ENCODE data around the gene COMMD1.

DNA sequence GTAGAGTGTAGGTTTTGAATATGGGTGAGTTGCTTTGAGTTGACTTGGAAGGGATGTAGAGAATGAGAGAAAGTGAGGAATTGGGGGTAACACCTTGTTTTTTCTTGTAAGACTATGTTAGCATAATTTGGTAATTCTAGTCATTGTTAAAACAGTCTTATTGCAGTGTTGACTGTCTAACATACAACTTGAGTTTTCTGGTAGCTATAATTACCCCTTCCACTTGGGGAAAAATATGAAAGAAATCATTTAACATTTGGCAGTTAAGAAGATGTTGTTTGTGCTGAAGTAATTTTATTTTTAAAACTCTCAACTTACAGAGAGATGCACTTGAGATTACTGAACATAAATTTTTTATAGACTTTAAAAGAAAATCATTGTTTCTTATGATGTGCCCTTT, 108.2 kb downstream of the COMMD1 start:
- no peak for TF ChIP-seq RAD21 (conservative IDR thresholded peaks at IDR 0.05 in 1 of 2, IDR thresholded peaks at IDR 0.05 in 1 of 2)
- TF ChIP-seq POLR2AphosphoS2 (conservative IDR thresholded peaks at IDR 0.05; ENCODE audit: low read length), result no peak
- no peak for TF ChIP-seq CHD2 (IDR thresholded peaks at IDR 0.05; ENCODE audit: low read length, partially characterized antibody)
- TF ChIP-seq, protein P1, sequence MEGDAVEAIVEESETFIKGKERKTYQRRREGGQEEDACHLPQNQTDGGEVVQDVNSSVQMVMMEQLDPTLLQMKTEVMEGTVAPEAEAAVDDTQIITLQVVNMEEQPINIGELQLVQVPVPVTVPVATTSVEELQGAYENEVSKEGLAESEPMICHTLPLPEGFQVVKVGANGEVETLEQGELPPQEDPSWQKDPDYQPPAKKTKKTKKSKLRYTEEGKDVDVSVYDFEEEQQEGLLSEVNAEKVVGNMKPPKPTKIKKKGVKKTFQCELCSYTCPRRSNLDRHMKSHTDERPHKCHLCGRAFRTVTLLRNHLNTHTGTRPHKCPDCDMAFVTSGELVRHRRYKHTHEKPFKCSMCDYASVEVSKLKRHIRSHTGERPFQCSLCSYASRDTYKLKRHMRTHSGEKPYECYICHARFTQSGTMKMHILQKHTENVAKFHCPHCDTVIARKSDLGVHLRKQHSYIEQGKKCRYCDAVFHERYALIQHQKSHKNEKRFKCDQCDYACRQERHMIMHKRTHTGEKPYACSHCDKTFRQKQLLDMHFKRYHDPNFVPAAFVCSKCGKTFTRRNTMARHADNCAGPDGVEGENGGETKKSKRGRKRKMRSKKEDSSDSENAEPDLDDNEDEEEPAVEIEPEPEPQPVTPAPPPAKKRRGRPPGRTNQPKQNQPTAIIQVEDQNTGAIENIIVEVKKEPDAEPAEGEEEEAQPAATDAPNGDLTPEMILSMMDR (IDR thresholded peaks at IDR 0.05), result no peak
- no peak for TF ChIP-seq JUN (IDR thresholded peaks at IDR 0.05)
- no peak for TF ChIP-seq EHMT2 (IDR thresholded peaks at IDR 0.05; ENCODE audit: low read depth)
- no peak for TF ChIP-seq POLR2A (IDR thresholded peaks at IDR 0.05; ENCODE audit: low read length)
- no peak for TF ChIP-seq CEBPB (IDR thresholded peaks at IDR 0.05)
